Keratinocyte (primary cell): Measurements from ENCODE around the gene EPHB1. TPM values are rescaled to one million over a fixed set of nuclear protein-coding genes. Genes with fewer than 3 reads are reported as not detected.

Experiments used
- DNase-seq: peaks from one replicate; pipeline ENCODE4 v3.0.0-alpha.2; 2011; ENCODE audit warnings: low read depth, missing footprints, low spot score
- FAIRE-seq: peaks from 2 replicates; lab custom pipeline; 2011; peaks lifted over from hg19 to GRCh38; lab: Jason Lieb, UNC
- H2AFZ ChIP-seq: 2 replicates; pipeline ENCODE4 v1.6.0; 2012; ENCODE audit warnings: low read length, control low read depth, inconsistent platforms; ENCODE audit not compliant: control insufficient read depth
- H3K27ac ChIP-seq: 2 replicates; pipeline ENCODE4 v1.5.1; 2011; ENCODE audit warnings: low read length; ENCODE audit not compliant: control insufficient read depth, insufficient read depth
- H3K27me3 ChIP-seq: 3 replicates; pipeline ENCODE4 v1.6.0; 2011; ENCODE audit warnings: low read length; ENCODE audit not compliant: control insufficient read depth, insufficient read depth; ENCODE audit errors: extremely low read depth
- H3K36me3 ChIP-seq, 2 experiments: 2 replicates in 1 of 2; 3 replicates in 1 of 2; pipeline ENCODE4 v1.5.1; 2011; ENCODE audit warnings: low read length in 2 of 2, mild to moderate bottlenecking in 1 of 2; ENCODE audit not compliant: control insufficient read depth in 2 of 2, insufficient read depth in 2 of 2; ENCODE audit errors: extremely low read depth in 1 of 2
- H3K4me1 ChIP-seq: 3 replicates; pipeline ENCODE4 v1.5.1; 2011; ENCODE audit warnings: low read length; ENCODE audit not compliant: control insufficient read depth, insufficient read depth; ENCODE audit errors: extremely low read depth
- H3K4me2 ChIP-seq: 3 replicates; pipeline ENCODE4 v1.6.0; 2011; ENCODE audit warnings: low read depth, low read length; ENCODE audit not compliant: control insufficient read depth, insufficient read depth; ENCODE audit errors: extremely low read depth
- H3K4me3 ChIP-seq, 3 experiments: fragments of 200-600 bp in 1 of 3; sonication (generic) in 1 of 3; 2 replicates in 2 of 3; 3 replicates in 1 of 3; pipeline ENCODE4 v1.5.1; 2011 to 2016; ENCODE audit warnings: low read length in 3 of 3, mild to moderate bottlenecking in 3 of 3, control low read depth in 2 of 3, inconsistent platforms in 1 of 3, low read depth in 1 of 3, mixed read lengths in 1 of 3, mixed run types in 1 of 3, moderate library complexity in 1 of 3; ENCODE audit not compliant: control insufficient read depth in 2 of 3, insufficient read depth in 2 of 3; ENCODE audit errors: extremely low read depth in 1 of 3
- H3K79me2 ChIP-seq: 2 replicates; pipeline ENCODE4 v1.6.0; 2012; ENCODE audit warnings: low read length; ENCODE audit not compliant: control insufficient read depth, insufficient read depth
- H3K9ac ChIP-seq: 3 replicates; pipeline ENCODE4 v1.6.0; 2011; ENCODE audit warnings: low read length; ENCODE audit not compliant: control insufficient read depth, insufficient read depth; ENCODE audit errors: extremely low read depth
- H3K9me1 ChIP-seq: 3 replicates; pipeline ENCODE4 v1.6.0; 2011; ENCODE audit warnings: low read length; ENCODE audit not compliant: control insufficient read depth, insufficient read depth; ENCODE audit errors: extremely low read depth
- H3K9me3 ChIP-seq: 2 replicates; pipeline ENCODE4 v1.5.1; 2012; ENCODE audit warnings: low read depth, low read length; ENCODE audit not compliant: control insufficient read depth
- H4K20me1 ChIP-seq: 3 replicates; pipeline ENCODE4 v1.6.0; 2011; ENCODE audit warnings: low read length; ENCODE audit not compliant: control insufficient read depth, insufficient read depth; ENCODE audit errors: extremely low read depth
- EZH2 ChIP-seq: IDR thresholded peaks from one replicate; pipeline ENCODE4 v1.6.1; 2012; ENCODE audit warnings: inconsistent platforms, mild to moderate bottlenecking, low read length, moderate library complexity
- dilution Hi-C: fragments of 300-500 bp; cut with MboI; formaldehyde crosslinking; loops from one replicate; pipeline ENCODE4 v1.7.0; 2020; ENCODE audit warnings: low sequenced_read_pairs; ENCODE audit not compliant: extremely low pct_ligation_motif_present
- polyA plus RNA-seq, 5 experiments: library from polyadenylated mRNA; depleted of rRNA in 3 of 5; stranded (reverse) in 3 of 5; stranded (forward) in 1 of 5; unstranded in 1 of 5; fragments of >200 nt; gene quantifications; 1 replicate in 1 of 5; 2 replicates in 3 of 5; 3 replicates in 1 of 5; pipeline versions ENCODE4 v1.2.1 to v1.2.3, GENCODE V29; 2011 to 2012; ENCODE audit warnings: missing spikeins in 2 of 5, low read depth in 1 of 5, low replicate concordance in 1 of 5
- TF ChIP-seq, protein P1 (sequence below), 3 experiments: IDR thresholded peaks in 1 of 3; conservative IDR thresholded peaks in 1 of 3; optimal IDR thresholded peaks in 1 of 3; 2 replicates in 2 of 3; 3 replicates in 1 of 3; pipeline versions ENCODE3 to v1.5.1; 2011; ENCODE audit warnings: low read length in 3 of 3, mild to moderate bottlenecking in 3 of 3, moderate library complexity in 2 of 3, control low read depth in 1 of 3, inconsistent platforms in 1 of 3; ENCODE audit not compliant: insufficient read depth in 2 of 3; ENCODE audit errors: extremely low read depth in 1 of 3

Gene EPHB1
- polyA plus RNA-seq, 1 donor (not counting 4 experiments of a cell fraction or from before 2014, with no cell fraction given), result 0.01 TPM

GRCh38 chr3:134766290-134766689 lies 28.8 kb upstream of the EPHB1 start:
- H4K20me1 ChIP-seq, result no peaks in the 10 kb centered on the region
- no peaks in the 10 kb centered on the region for H3K36me3 ChIP-seq
- no peak for DNase-seq
- no peak overlapping the region for H2AFZ ChIP-seq
- H3K9ac ChIP-seq, result no peak overlapping the region
- no peaks in the 10 kb centered on the region for H3K4me1 ChIP-seq
- TF ChIP-seq EZH2, result no peak
- TF ChIP-seq, protein P1, sequence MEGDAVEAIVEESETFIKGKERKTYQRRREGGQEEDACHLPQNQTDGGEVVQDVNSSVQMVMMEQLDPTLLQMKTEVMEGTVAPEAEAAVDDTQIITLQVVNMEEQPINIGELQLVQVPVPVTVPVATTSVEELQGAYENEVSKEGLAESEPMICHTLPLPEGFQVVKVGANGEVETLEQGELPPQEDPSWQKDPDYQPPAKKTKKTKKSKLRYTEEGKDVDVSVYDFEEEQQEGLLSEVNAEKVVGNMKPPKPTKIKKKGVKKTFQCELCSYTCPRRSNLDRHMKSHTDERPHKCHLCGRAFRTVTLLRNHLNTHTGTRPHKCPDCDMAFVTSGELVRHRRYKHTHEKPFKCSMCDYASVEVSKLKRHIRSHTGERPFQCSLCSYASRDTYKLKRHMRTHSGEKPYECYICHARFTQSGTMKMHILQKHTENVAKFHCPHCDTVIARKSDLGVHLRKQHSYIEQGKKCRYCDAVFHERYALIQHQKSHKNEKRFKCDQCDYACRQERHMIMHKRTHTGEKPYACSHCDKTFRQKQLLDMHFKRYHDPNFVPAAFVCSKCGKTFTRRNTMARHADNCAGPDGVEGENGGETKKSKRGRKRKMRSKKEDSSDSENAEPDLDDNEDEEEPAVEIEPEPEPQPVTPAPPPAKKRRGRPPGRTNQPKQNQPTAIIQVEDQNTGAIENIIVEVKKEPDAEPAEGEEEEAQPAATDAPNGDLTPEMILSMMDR (optimal IDR thresholded peaks at IDR 0.05 in 1 of 3, IDR thresholded peaks at IDR 0.05 in 1 of 3, conservative IDR thresholded peaks at IDR 0.05 in 1 of 3; ENCODE audit: extremely low read depth in 1 of 3, insufficient read depth in 2 of 3, low read length in 3 of 3), result no peak
- no peaks in the 10 kb centered on the region for H3K27me3 ChIP-seq
- H3K9me1 ChIP-seq, result no peaks in the 10 kb centered on the region
- dilution Hi-C loops, result no loop called here
- FAIRE-seq, result no peak
- no peaks in the 10 kb centered on the region for H3K9me3 ChIP-seq
- H3K27ac ChIP-seq, result no peak overlapping the region
- no peaks in the 10 kb centered on the region for H3K79me2 ChIP-seq
- H3K4me2 ChIP-seq, result no peak overlapping the region
- no peak overlapping the region for H3K4me3 ChIP-seq

GRCh38 chr3:134768116-134768515 lies 26.9 kb upstream of the EPHB1 start:
- Histone ChIP-seq H3K4me2 (no peak overlapping the region), H3K27ac (no peak overlapping the region), H3K9me3 (no peaks in the 10 kb centered on the region), H3K36me3 (no peaks in the 10 kb centered on the region), H3K27me3 (no peaks in the 10 kb centered on the region), H3K9ac (no peak overlapping the region), H3K4me3 (no peak overlapping the region), H3K79me2 (no peaks in the 10 kb centered on the region), H2AFZ (no peak overlapping the region), H3K4me1 (no peaks in the 10 kb centered on the region), H4K20me1 (no peaks in the 10 kb centered on the region), H3K9me1 (no peaks in the 10 kb centered on the region)
- TF ChIP-seq, protein P1 (optimal IDR thresholded peaks at IDR 0.05 in 1 of 3, IDR thresholded peaks at IDR 0.05 in 1 of 3, conservative IDR thresholded peaks at IDR 0.05 in 1 of 3; ENCODE audit: extremely low read depth in 1 of 3, insufficient read depth in 2 of 3, low read length in 3 of 3), result no peak
- no peak for TF ChIP-seq EZH2
- FAIRE-seq (no peak), DNase-seq (no peak)
- dilution Hi-C loops, result no loop called here
